Chondrocyte (in vitro differentiated cells): ENCODE results near the gene NAA60. TPM values are rescaled to one million over a fixed set of nuclear protein-coding genes. Genes with fewer than 3 reads are reported as not detected.
"Not testable (repeated sequence)": the region's sequence is repeated elsewhere in the genome, so short reads cannot be mapped to it uniquely, and the experiment has no call there.

Experiments used
- DNase-seq: peaks from one replicate; pipeline ENCODE4 v3.0.0; 2021; ENCODE audit warnings: mixed read lengths, low spot score
- H3K27ac Mint-ChIP-seq: one replicate; pipeline ENCODE4 v1.8.0; 2021; ENCODE audit warnings: mild to moderate bottlenecking, moderate library complexity, mixed read lengths; ENCODE audit not compliant: unreplicated experiment
- H3K27me3 Mint-ChIP-seq: 2 replicates; pipeline ENCODE4 v1.8.0; 2021; ENCODE audit warnings: low read depth, mixed read lengths
- H3K36me3 Mint-ChIP-seq: 2 replicates; pipeline ENCODE4 v1.8.0; 2021; ENCODE audit warnings: low read depth, mixed read lengths
- H3K4me1 Mint-ChIP-seq: 2 replicates; pipeline ENCODE4 v1.8.0; 2021; ENCODE audit warnings: low read depth, mild to moderate bottlenecking, mixed read lengths
- H3K4me3 Mint-ChIP-seq: one replicate; pipeline ENCODE4 v1.8.0; 2021; ENCODE audit warnings: mild to moderate bottlenecking, moderate library complexity, mixed read lengths; ENCODE audit not compliant: unreplicated experiment
- H3K9me3 Mint-ChIP-seq: 2 replicates; pipeline ENCODE4 v1.8.0; 2021; ENCODE audit warnings: low read depth, mixed read lengths
- total RNA-seq: library from RNA; stranded (reverse); gene quantifications from 3 replicates; pipeline ENCODE4 v1.2.1, GENCODE V29; 2021
- TF ChIP-seq, protein P1 (sequence below): fragments of 200-600 bp; sonication (generic); IDR thresholded peaks from 2 replicates; pipeline ENCODE4 v1.5.0; 2021; ENCODE audit warnings: antibody characterized with exemption, mild to moderate bottlenecking, moderate library complexity

Gene NAA60
- total RNA-seq, 1 donor from 2014 or later = 47.2 TPM

DNA sequence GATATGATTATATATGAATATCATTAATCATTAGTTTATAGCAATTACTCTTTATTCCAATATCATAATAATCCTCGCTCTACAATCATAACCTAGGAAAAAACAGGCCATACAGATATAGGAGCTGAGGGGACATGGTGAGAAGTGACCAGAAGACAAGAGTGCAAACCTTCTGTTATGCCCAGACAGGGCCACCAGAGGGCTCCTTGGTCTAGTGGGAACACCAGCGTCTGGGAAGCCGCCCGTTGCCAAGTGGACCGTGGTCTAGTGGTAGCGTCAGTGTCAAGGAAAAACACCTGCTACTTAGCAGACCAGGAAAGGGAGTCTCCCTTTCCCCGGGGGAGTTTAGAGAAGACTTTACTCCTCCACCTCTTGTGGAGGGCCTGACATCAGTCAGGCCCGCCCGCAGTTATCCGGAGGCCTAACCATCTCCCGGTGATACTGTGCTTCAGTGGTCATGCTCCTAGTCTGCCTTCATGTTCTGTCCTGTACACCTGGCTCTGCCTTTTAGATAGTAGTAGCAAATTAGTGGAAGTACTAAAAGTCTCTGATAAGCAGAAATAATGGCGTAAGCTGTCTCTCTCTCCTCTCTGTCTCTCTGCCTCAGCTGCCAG lies 83.8 kb downstream of the NAA60 start:
- H3K9me3 Mint-ChIP-seq, H3K27ac Mint-ChIP-seq, H3K27me3 Mint-ChIP-seq, H3K4me1 Mint-ChIP-seq, DNase-seq, H3K4me3 Mint-ChIP-seq: not testable (repeated sequence)
- TF ChIP-seq, protein P1, sequence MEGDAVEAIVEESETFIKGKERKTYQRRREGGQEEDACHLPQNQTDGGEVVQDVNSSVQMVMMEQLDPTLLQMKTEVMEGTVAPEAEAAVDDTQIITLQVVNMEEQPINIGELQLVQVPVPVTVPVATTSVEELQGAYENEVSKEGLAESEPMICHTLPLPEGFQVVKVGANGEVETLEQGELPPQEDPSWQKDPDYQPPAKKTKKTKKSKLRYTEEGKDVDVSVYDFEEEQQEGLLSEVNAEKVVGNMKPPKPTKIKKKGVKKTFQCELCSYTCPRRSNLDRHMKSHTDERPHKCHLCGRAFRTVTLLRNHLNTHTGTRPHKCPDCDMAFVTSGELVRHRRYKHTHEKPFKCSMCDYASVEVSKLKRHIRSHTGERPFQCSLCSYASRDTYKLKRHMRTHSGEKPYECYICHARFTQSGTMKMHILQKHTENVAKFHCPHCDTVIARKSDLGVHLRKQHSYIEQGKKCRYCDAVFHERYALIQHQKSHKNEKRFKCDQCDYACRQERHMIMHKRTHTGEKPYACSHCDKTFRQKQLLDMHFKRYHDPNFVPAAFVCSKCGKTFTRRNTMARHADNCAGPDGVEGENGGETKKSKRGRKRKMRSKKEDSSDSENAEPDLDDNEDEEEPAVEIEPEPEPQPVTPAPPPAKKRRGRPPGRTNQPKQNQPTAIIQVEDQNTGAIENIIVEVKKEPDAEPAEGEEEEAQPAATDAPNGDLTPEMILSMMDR = peak; percentile 82
- H3K36me3 Mint-ChIP-seq = peaks cover 27% of the 10 kb centered on the region

DNA sequence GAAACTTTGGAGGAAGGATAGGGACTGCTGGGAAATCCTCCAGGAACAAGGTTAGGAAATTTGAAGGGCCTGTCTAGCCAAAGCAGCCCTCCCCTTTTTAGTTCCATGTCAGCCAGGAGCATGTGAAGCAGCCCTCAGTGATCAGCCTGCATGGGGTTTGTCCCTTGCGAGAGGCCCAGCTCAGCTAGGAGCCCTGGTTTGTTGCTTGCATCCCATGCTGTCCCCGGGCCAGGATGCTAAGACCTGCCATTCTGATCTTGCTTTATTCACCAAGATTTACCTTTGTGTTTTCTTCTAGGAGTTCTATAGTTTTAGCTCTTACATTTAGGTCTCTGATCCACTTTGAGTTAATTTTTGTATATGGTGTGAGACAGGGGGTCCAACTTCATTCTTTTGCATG lies 84.9 kb downstream of the NAA60 start:
- H3K36me3 Mint-ChIP-seq = peaks cover 25% of the 10 kb centered on the region
- H3K27me3 Mint-ChIP-seq = no peaks in the 10 kb centered on the region
- TF ChIP-seq, protein P1 = no peak

DNA sequence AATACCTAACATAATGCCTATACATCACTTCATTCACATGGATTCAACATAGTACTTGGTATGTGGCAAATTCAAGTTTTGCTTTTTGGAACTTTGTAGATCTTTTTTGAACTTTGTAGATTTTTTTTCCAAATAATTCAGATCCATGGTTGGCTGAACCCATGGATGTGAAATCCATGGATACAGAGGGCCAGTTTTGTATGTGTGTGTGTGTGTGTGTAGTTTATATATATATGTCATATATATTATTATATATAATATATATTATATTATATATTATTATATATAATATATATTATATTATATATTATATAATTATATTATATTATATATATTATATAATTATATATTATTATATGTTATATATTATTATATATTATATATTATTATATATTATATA lies 85.7 kb downstream of the NAA60 start:
- no peak for DNase-seq
- no peak overlapping the region for H3K4me3 Mint-ChIP-seq
- no peak overlapping the region for H3K27ac Mint-ChIP-seq
- H3K36me3 Mint-ChIP-seq = peaks cover 30% of the 10 kb centered on the region
- H3K27me3 Mint-ChIP-seq = no peaks in the 10 kb centered on the region
- no peaks in the 10 kb centered on the region for H3K4me1 Mint-ChIP-seq
- no peaks in the 10 kb centered on the region for H3K9me3 Mint-ChIP-seq
- TF ChIP-seq, protein P1 = no peak

More for the DNA sequence above, 84.9 kb downstream of the NAA60 start:
- Mint-ChIP-seq H3K9me3 (no peaks in the 10 kb centered on the region), H3K4me1 (no peaks in the 10 kb centered on the region), H3K4me3 (no peak overlapping the region), H3K27ac (no peak overlapping the region)
- DNase-seq = no peak

DNA sequence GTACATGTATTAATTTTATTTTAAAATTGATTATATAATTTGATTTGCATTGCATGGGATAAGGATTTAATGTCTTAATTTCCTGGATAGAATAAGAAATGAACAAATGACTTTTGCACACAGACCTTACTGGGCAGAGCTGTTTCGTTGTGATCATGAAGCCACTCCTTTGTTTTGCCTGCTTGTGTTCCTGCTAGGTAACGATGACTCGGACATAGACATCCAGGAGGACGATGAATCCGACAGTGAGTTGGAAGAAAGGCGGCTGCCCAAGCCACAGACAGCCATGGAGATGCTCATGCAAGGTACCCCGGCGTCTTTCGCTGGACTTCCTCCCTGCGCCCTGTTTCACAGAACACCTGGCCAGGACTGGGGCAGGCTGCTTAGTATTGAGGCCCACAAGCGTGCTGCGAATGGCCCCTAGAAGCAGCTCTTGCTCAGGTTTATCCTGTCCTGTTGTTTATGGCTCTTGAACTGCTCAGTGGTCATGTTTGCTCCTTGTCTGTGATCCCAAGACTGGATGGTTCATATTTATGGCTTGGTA lies 87.0 kb downstream of the NAA60 start:
- Mint-ChIP-seq H3K9me3 (no peaks in the 10 kb centered on the region), H3K36me3 (peaks cover 32% of the 10 kb centered on the region), H3K4me1 (peaks cover 9% of the 10 kb centered on the region), H3K27ac (no peak overlapping the region), H3K4me3 (no peak overlapping the region), H3K27me3 (no peaks in the 10 kb centered on the region)
- TF ChIP-seq, protein P1 = no peak
- no peak for DNase-seq

DNA sequence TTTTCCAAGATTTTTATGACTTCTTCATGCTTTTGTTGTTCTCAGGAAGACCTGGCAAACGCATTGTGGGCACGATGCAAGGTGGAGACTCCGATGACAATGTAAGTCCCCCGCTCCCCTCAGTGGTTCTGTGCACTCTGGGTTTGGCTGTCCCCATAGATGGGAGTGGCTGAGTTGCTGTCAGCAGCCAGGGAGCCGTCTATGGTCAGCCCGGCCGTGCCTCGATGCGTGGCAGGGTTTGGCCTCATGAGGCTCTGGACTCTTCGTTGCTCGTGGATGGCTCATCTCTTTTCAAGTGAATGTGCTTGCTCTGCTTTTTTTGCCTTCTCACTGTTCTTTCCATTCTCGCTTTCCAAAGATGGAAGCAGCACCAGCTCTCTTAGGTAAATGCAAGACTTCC lies 89.3 kb downstream of the NAA60 start:
- Mint-ChIP-seq H3K36me3 (peaks cover 32% of the 10 kb centered on the region), H3K27me3 (no peaks in the 10 kb centered on the region), H3K27ac (no peak overlapping the region), H3K4me3 (no peak overlapping the region), H3K9me3 (no peaks in the 10 kb centered on the region), H3K4me1 (peaks cover 29% of the 10 kb centered on the region)
- TF ChIP-seq, protein P1 = no peak
- DNase-seq = no peak
